Osteoblast (primary cell): ENCODE data around the gene GALNT2. TPM values are rescaled to one million over a fixed set of nuclear protein-coding genes. Genes with fewer than 3 reads are reported as not detected.

Experiments
- DNase-seq: peaks from one replicate; pipeline ENCODE4 v3.0.0; 2011; ENCODE audit warnings: low spot score, mixed read lengths; ENCODE audit not compliant: insufficient read length; ENCODE audit errors: missing footprints
- H2AFZ ChIP-seq: 2 replicates; pipeline ENCODE4 v1.6.0; 2011; ENCODE audit warnings: mild to moderate bottlenecking, low read length
- H3K27ac ChIP-seq: 2 replicates; pipeline ENCODE4 v1.5.1; 2011; ENCODE audit warnings: mild to moderate bottlenecking, low read depth, low read length, moderate library complexity
- H3K27me3 ChIP-seq: 2 replicates; pipeline ENCODE4 v1.6.0; 2012; ENCODE audit warnings: mild to moderate bottlenecking, control low read depth, inconsistent platforms, low read length, moderate library complexity; ENCODE audit not compliant: insufficient read depth
- H3K36me3 ChIP-seq: 2 replicates; pipeline ENCODE4 v1.5.1; 2011; ENCODE audit warnings: mild to moderate bottlenecking, low read length, control low read depth, moderate library complexity; ENCODE audit not compliant: insufficient read depth
- H3K4me1 ChIP-seq: 2 replicates; pipeline ENCODE4 v1.5.1; 2011; ENCODE audit warnings: mild to moderate bottlenecking, low read length, control low read depth, moderate library complexity; ENCODE audit not compliant: insufficient read depth
- H3K4me2 ChIP-seq: 2 replicates; pipeline ENCODE4 v1.6.0; 2011; ENCODE audit warnings: mild to moderate bottlenecking, low read length; ENCODE audit not compliant: insufficient read depth
- H3K4me3 ChIP-seq: fragments of 200-600 bp; sonication (generic); 3 replicates; pipeline ENCODE4 v1.5.1; 2012; ENCODE audit warnings: mild to moderate bottlenecking, low read length, inconsistent platforms; ENCODE audit not compliant: insufficient read depth
- H3K79me2 ChIP-seq: 2 replicates; pipeline ENCODE4 v1.6.0; 2012; ENCODE audit warnings: mild to moderate bottlenecking, low read length, control low read depth, inconsistent platforms; ENCODE audit not compliant: insufficient read depth
- H3K9me3 ChIP-seq: 2 replicates; pipeline ENCODE4 v1.5.1; 2011; ENCODE audit warnings: low read depth, low read length, control low read depth
- H4K20me1 ChIP-seq: 2 replicates; pipeline ENCODE4 v1.6.0; 2012; ENCODE audit warnings: mild to moderate bottlenecking, low read length, control low read depth; ENCODE audit not compliant: insufficient read depth
- total RNA-seq: library from RNA; depleted of rRNA; stranded (reverse); fragments of >200 nt; gene quantifications from 2 replicates; pipeline ENCODE4 v1.2.3, GENCODE V29; 2012
- TF ChIP-seq, protein P1 (sequence below): IDR thresholded peaks from 2 replicates; pipeline ENCODE4 v1.5.1; 2011; ENCODE audit warnings: mild to moderate bottlenecking, low read depth, low read length, moderate library complexity; ENCODE audit errors: extremely low read depth

The GALNT2 gene
- total RNA-seq, 1 donor: 83.2 TPM

DNA sequence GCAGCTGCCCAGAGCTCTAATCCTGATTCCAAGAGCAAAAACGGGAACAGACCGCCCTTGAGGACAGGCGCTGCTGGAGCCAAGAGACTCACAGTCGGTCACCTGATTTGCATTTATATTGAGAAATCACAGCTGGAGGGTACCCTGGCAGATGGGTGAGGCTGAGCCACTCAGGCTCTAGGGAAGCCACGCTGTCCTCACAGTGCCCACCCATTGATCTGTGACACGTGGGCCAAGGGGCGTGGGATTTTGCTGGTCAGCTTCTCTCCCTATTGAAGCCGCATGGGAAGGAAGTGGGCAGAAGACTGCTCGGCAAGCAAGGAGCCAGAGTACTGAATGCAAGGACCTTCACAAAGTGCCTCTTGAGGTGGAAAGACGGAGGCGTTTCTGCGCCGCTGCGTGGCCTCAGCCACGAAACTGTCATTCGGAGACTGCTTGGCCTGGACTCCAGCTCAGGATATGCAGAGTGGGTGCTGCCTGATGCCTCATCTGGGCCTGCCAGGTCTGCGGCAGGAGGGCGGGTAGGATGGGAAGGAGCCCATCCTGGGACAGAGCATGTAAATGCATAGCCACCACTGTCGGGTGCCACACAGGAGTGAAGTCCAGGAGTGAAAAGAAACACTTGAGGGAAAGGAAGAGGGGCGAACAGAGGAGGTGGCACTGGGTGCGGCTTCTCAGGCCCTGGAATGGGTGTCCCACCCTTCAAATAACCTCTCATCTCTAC, 219.3 kb downstream of the GALNT2 start:
- TF ChIP-seq, protein P1, sequence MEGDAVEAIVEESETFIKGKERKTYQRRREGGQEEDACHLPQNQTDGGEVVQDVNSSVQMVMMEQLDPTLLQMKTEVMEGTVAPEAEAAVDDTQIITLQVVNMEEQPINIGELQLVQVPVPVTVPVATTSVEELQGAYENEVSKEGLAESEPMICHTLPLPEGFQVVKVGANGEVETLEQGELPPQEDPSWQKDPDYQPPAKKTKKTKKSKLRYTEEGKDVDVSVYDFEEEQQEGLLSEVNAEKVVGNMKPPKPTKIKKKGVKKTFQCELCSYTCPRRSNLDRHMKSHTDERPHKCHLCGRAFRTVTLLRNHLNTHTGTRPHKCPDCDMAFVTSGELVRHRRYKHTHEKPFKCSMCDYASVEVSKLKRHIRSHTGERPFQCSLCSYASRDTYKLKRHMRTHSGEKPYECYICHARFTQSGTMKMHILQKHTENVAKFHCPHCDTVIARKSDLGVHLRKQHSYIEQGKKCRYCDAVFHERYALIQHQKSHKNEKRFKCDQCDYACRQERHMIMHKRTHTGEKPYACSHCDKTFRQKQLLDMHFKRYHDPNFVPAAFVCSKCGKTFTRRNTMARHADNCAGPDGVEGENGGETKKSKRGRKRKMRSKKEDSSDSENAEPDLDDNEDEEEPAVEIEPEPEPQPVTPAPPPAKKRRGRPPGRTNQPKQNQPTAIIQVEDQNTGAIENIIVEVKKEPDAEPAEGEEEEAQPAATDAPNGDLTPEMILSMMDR: no peak
- peaks cover 9% of the 10 kb centered on the region for H3K27me3 ChIP-seq

DNA sequence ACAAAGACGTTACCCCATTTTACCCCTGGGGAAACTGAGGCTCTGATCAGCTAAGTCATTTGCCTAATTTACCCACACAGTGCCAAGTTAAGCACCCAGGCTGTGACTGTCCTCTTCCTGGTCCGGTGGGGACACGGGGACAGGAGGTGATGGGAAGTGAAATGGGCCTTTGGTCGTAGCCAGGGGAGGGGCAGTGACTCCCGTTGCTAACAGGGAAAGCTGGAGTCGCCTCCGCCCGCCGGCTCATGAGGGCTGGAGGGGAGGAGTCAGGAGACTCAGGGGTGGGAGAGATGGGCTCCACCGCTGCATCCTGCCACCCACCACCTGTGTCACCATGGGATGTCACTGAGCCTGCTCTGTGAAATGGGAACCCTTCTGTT, 219.8 kb downstream of the GALNT2 start:
- H3K9me3 ChIP-seq: no peaks in the 10 kb centered on the region
- H3K4me2 ChIP-seq: no peak overlapping the region
- peaks cover 3% of the 10 kb centered on the region for H4K20me1 ChIP-seq
- no peaks in the 10 kb centered on the region for H3K79me2 ChIP-seq
- DNase-seq: peak; percentile 72
- H3K36me3 ChIP-seq: no peaks in the 10 kb centered on the region
- no peaks in the 10 kb centered on the region for H3K4me1 ChIP-seq
- H2AFZ ChIP-seq: no peak overlapping the region
- H3K27ac ChIP-seq: no peak overlapping the region
- TF ChIP-seq, protein P1: no peak
- no peak overlapping the region for H3K4me3 ChIP-seq
- H3K27me3 ChIP-seq: peaks cover 9% of the 10 kb centered on the region

More for the DNA sequence above, 219.3 kb downstream of the GALNT2 start:
- Histone ChIP-seq H3K4me3 (no peak overlapping the region), H3K4me1 (no peaks in the 10 kb centered on the region), H3K36me3 (peaks cover 1% of the 10 kb centered on the region), H3K79me2 (no peaks in the 10 kb centered on the region), H3K4me2 (no peak overlapping the region), H4K20me1 (peaks cover 3% of the 10 kb centered on the region), H3K9me3 (no peaks in the 10 kb centered on the region), H3K27ac (no peak overlapping the region), H2AFZ (no peak overlapping the region)
- DNase-seq: peak; percentile 67

DNA sequence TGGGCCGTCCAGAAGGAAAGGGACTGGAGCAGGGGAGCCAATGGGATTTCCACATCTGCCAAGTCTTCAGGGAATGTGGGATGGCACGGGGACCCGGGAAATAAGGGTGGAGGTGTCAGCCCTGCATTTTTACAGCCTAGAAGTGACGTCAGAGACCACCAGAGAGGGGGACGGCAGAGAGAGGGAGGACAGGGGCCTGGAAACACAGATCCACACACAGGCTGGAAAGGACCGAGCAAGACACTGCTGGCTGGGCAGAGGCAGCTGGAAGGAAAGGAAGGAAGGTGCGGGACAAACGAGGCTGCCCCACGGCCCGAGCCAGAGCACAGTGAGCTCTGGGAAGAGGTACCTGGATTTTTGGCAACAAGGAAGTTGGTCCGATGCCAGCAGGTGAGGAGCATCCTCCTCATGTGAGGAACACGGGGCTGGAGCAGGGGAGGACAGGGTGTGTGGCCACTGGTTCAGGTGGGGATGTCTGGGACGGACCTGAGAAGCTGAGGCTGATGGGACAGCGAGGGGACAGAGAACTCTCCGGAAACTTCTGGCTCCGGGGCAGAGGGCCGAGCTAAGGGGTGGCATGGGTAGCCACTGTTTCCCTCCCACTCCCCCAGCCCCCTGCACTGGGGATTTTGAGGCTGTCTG, 220.8 kb downstream of the GALNT2 start:
- TF ChIP-seq, protein P1: no peak
- H4K20me1 ChIP-seq: peaks cover 3% of the 10 kb centered on the region
- no peak overlapping the region for H3K4me3 ChIP-seq

DNA sequence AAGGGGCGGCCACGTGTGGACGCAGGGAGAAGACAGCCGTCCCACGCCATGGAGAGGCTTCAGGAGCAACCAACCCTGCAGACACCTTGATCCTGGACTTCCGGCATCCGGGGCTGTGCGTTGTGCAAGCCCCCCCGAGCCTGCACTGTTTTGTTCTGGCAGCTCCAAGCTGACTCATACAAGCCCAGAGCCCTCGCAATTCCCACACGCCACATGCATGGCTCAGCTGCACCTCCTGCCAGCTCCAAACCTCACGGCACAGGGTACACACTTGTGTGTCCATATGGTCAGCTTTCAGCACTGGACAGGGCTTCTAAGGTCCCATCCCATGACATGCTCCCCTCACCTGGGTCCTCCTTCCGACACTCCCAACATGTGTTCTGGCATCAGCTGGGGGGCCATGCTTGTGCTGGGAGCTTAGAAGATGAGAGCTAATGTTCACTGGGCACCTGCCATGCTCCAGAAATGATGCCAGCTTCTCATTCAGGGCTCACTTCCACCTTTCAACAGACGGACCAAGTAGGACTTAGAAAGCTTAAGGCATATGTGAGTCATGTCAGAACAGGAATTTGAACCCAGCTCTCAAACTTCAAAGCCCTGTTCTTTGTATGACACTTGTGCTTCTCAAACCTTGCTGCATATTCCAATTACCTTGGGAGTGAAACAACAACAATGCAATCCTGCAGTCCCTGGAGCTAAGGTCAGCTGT, 221.8 kb downstream of the GALNT2 start:
- no peaks in the 10 kb centered on the region for H3K4me1 ChIP-seq
- no peak overlapping the region for H3K4me3 ChIP-seq
- no peaks in the 10 kb centered on the region for H3K36me3 ChIP-seq
- H2AFZ ChIP-seq: no peak overlapping the region
- H3K4me2 ChIP-seq: no peak overlapping the region
- H4K20me1 ChIP-seq: peaks cover 3% of the 10 kb centered on the region
- no peaks in the 10 kb centered on the region for H3K79me2 ChIP-seq
- H3K27me3 ChIP-seq: peaks cover 13% of the 10 kb centered on the region
- TF ChIP-seq, protein P1: no peak
- no peak overlapping the region for H3K27ac ChIP-seq
- H3K9me3 ChIP-seq: no peaks in the 10 kb centered on the region
- peak; percentile 68 for DNase-seq

More for the DNA sequence above, 220.8 kb downstream of the GALNT2 start:
- DNase-seq: peak; percentile 75
- Histone ChIP-seq H2AFZ (no peak overlapping the region), H3K4me2 (no peak overlapping the region), H3K4me1 (no peaks in the 10 kb centered on the region), H3K27ac (no peak overlapping the region), H3K79me2 (no peaks in the 10 kb centered on the region), H3K27me3 (peaks cover 9% of the 10 kb centered on the region), H3K36me3 (no peaks in the 10 kb centered on the region), H3K9me3 (no peaks in the 10 kb centered on the region)
